HG03097 (cell line): ENCODE results near the gene PRAMEF27.
"Not testable (repeated sequence)": the region's sequence is repeated elsewhere in the genome, so short reads cannot be mapped to it uniquely, and the experiment has no call there.

Experiments
- ATAC-seq: cut with Tn5 transposase; IDR thresholded peaks from one replicate; pipeline ENCODE4 v1.9.1; 2021; ENCODE audit not compliant: unreplicated experiment, low FRiP score

PRAMEF27 gene

DNA sequence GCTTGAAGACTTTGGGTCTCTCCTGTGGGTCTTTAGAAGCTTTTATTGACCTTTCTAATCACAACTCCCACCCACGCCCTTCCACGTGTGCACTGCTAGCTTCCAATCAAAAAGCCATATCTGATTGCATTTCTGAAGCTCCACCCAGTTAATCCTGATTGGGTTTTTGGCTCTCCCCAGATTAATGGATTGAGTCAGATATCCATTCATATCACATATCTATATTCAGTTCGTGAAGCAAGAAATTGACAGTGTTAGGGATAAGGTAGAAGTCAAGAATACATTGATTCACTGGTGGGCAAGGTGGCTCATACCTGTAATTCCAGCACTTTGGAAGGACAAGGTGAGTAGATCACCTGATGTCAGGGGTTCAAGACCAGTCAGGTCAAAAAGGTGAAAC lies at the start of gene PRAMEF27:
TSS of gene PRAMEF27 (minus strand) at position 101 of the 400 bp plus-strand sequence. CDS start 2,916 bp downstream, outside the sequence.
- ATAC-seq: not testable (repeated sequence)

DNA sequence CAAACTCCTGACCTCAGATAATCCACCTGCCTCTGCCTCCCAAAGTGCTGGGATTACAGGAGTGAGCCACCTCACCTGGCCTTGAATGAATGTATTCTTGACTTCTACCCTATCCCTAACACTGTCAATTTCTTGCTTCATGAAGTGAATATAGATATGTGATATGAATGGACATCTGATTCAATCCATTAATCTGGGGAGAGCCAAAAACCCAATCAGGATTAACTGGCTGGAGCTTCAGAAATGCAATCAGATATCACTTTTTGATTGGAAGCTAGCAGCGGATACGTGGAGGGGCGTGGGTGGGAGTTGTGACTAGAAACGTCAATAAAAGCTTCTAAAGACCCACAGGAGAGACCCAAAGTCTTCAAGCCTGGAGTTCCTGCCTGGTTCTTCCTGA lies 14.1 kb upstream of the PRAMEF27 start, which contains the start of gene PRAMEF25:
TSS of gene PRAMEF25 (plus strand) at position 301 of the 400 bp plus-strand sequence. CDS start 2,920 bp downstream, outside the sequence.
- ATAC-seq: not testable (repeated sequence)

DNA sequence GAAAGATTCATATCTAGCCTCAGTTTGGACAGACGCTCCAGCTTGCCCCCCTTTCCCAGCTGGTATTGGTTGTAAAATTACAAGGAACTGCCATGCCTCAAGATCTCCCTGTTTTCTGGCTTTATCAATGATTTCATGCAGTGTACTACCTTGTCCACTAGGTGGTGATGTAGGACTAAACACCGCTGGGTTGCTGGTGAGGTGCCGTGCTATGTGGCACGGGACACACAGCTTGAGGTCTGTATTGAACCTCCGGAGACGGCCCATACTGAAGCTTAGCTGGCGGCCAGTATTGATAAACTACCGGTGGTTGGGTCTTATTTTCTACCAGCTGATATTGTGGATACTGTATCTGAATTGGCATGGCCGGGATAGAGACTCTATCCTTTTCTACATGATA lies 36.5 kb downstream of the PRAMEF27 start:
- ATAC-seq: not testable (repeated sequence)

DNA sequence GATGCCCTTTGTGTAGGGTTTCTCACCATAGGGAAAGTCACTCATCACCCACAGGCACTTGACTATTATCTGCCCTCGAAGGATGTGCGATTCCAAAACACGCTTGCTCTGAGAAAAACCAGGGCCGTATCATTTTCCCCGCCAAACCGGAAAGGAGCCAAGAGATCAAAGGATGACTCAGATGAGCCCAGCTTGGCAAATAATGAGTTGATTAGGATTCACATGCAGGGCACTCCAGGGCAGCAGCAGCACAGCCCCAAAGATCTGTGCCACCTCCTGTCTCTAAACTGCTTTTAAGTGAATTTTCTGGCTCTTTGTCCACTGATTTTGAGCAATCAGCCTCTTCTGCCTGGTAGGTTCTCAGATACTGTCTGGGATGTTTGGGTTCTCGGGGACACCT lies 44.4 kb downstream of the PRAMEF27 start:
- ATAC-seq: not testable (repeated sequence)

DNA sequence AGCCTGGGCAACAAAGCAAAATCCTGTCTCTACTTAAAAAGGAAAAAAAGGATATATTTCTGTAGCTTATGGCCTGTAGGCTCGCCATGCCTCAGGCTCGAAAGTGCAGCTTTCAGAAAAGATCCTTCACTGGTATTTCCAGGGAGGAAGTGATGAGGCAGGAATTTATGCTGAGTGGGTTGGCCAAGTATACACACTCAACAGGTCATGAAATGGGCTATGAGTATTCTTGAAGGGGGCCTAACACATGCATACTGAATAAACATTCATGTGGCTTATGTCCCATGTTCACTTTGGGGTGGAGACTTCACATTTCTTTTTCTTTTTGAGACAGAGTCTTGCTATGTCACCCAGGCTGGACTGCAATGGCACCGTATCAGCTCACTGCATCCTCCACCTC lies 47.0 kb downstream of the PRAMEF27 start:
- ATAC-seq: not testable (repeated sequence)

DNA sequence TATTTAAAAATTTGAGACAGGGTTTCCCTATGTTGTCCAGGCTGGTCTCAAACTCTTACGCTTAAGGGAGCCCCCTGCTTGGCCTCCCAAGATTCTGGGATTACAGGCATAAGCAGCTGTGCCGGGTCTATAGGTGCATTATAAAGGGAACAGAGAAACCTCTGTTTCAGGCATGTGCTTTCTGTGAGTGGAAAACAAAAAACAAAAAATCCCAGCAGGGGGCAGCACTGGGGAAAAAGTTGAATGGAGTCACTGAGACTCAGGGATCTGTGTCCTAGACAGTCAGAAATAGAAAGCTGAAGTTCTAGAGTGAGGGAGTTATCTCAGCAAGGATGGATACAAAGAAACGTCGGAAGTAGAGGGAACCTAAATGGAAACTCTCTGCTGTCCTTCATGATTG lies 50.6 kb downstream of the PRAMEF27 start:
- ATAC-seq: not testable (repeated sequence)
